H4 (cell line): ENCODE data around the gene JADE1. TPM values are rescaled to one million over a fixed set of nuclear protein-coding genes. Genes with fewer than 3 reads are reported as not detected.

Experiments
- DNase-seq: peaks from one replicate; pipeline ENCODE4 v3.0.0-alpha.2; 2015; ENCODE audit warnings: low spot score
- total RNA-seq: library from RNA; depleted of rRNA; stranded (reverse); fragments of >200 nt; shearing (Covaris generic); gene quantifications from 2 replicates; pipeline ENCODE4 v1.2.3, GENCODE V29; 2014

The JADE1 gene
- total RNA-seq, 1 experiment from 2014 or later = 16.8 TPM

- peak; percentile 43 for DNase-seq
Observed at GRCh38 chr4:128810331-128810870, 901 bp downstream of the JADE1 start.

- DNase-seq = peak; percentile 80
Observed at GRCh38 chr4:128810871-128811570, 1.5 kb downstream of the JADE1 start.

- peak; percentile 87 for DNase-seq
Observed at GRCh38 chr4:128811571-128812441, 2.3 kb downstream of the JADE1 start.

GRCh38 chr4:128812442-128813235 is 3.1 kb downstream of the JADE1 start:
- peak; percentile 51 for DNase-seq

GRCh38 chr4:128813965-128814364 is 4.5 kb downstream of the JADE1 start:
- no peak for DNase-seq

- DNase-seq = no peak
Observed at GRCh38 chr4:128818442-128818841, 8.9 kb downstream of the JADE1 start.

- no peak for DNase-seq
Observed at GRCh38 chr4:128819082-128819742, 9.7 kb downstream of the JADE1 start.

- no peak for DNase-seq
Observed at GRCh38 chr4:128820671-128821070, 11.2 kb downstream of the JADE1 start.

GRCh38 chr4:128821151-128821550 is 11.7 kb downstream of the JADE1 start:
- DNase-seq = no peak

GRCh38 chr4:128823025-128823661 is 13.6 kb downstream of the JADE1 start:
- DNase-seq = no peak

GRCh38 chr4:128825226-128825625 is 15.7 kb downstream of the JADE1 start:
- no peak for DNase-seq

- DNase-seq = no peak
Observed at GRCh38 chr4:128827296-128827695, 17.8 kb downstream of the JADE1 start.

- DNase-seq = no peak
Observed at GRCh38 chr4:128830906-128831503, 21.5 kb downstream of the JADE1 start.

GRCh38 chr4:128831531-128832242 is 22.2 kb downstream of the JADE1 start:
- no peak for DNase-seq

GRCh38 chr4:128832243-128832625 is 22.7 kb downstream of the JADE1 start:
- DNase-seq = no peak

GRCh38 chr4:128835498-128836222 is 26.2 kb downstream of the JADE1 start:
- no peak for DNase-seq

- no peak for DNase-seq
Observed at GRCh38 chr4:128837198-128837597, 27.7 kb downstream of the JADE1 start.

- no peak for DNase-seq
Observed at GRCh38 chr4:128837679-128838078, 28.2 kb downstream of the JADE1 start.

- no peak for DNase-seq
Observed at GRCh38 chr4:128840711-128841318, 31.3 kb downstream of the JADE1 start.
